ENCODE data around the gene FBXO21.
"Not testable (repeated sequence)": the region's sequence is repeated elsewhere in the genome, so short reads cannot be mapped to it uniquely, and the experiment has no call there.

The FBXO21 gene

GRCh38 chr12:117188121-117188665, 2.1 kb downstream of the FBXO21 start:
- DNase-seq (ENCODE audit: low spot score) (no peak), ATAC-seq (ENCODE audit: low read depth) (no peak)
- Histone ChIP-seq H3K4me3 (ENCODE audit: severe bottlenecking) (no peak overlapping the region), H3K27me3 (ENCODE audit: insufficient read depth, poor library complexity, severe bottlenecking) (no peaks in the 10 kb centered on the region), H3K4me1 (ENCODE audit: insufficient read depth, poor library complexity, severe bottlenecking) (peaks cover 4% of the 10 kb centered on the region), H3K9me3 (ENCODE audit: severe bottlenecking) (no peaks in the 10 kb centered on the region), H3K27ac (ENCODE audit: poor library complexity, severe bottlenecking) (no peak overlapping the region), H3K36me3 (ENCODE audit: low read depth) (peaks cover 53% of the 10 kb centered on the region)
- no peak for TF ChIP-seq CTCF (IDR thresholded peaks at IDR 0.05; ENCODE audit: poor library complexity, severe bottlenecking)

- H3K9me3 ChIP-seq (ENCODE audit: severe bottlenecking): no peaks in the 10 kb centered on the region
- ATAC-seq (ENCODE audit: low read depth) (no peak), DNase-seq (ENCODE audit: low spot score) (no peak)
- H3K4me1 ChIP-seq (ENCODE audit: insufficient read depth, poor library complexity, severe bottlenecking): peaks cover 4% of the 10 kb centered on the region
- no peak overlapping the region for H3K27ac ChIP-seq (ENCODE audit: poor library complexity, severe bottlenecking)
- no peak overlapping the region for H3K4me3 ChIP-seq (ENCODE audit: severe bottlenecking)
- H3K27me3 ChIP-seq (ENCODE audit: insufficient read depth, poor library complexity, severe bottlenecking): no peaks in the 10 kb centered on the region
- no peak for TF ChIP-seq CTCF (IDR thresholded peaks at IDR 0.05; ENCODE audit: poor library complexity, severe bottlenecking)
- H3K36me3 ChIP-seq (ENCODE audit: low read depth): peaks cover 60% of the 10 kb centered on the region
These were observed 2.8 kb downstream of the FBXO21 start for GRCh38 chr12:117187421-117187820.

- Histone ChIP-seq H3K9me3 (ENCODE audit: severe bottlenecking) (peaks cover 5% of the 10 kb centered on the region), H3K4me3 (ENCODE audit: severe bottlenecking) (no peak overlapping the region), H3K27me3 (ENCODE audit: insufficient read depth, poor library complexity, severe bottlenecking) (no peaks in the 10 kb centered on the region), H3K4me1 (ENCODE audit: insufficient read depth, poor library complexity, severe bottlenecking) (no peaks in the 10 kb centered on the region), H3K36me3 (ENCODE audit: low read depth) (peaks cover 81% of the 10 kb centered on the region), H3K27ac (ENCODE audit: poor library complexity, severe bottlenecking) (no peak overlapping the region)
- no peak for TF ChIP-seq CTCF (IDR thresholded peaks at IDR 0.05; ENCODE audit: poor library complexity, severe bottlenecking)
- DNase-seq (ENCODE audit: low spot score): no peak
- no peak for ATAC-seq (ENCODE audit: low read depth)
These were observed 7.4 kb downstream of the FBXO21 start for GRCh38 chr12:117182866-117183265.

DNA sequence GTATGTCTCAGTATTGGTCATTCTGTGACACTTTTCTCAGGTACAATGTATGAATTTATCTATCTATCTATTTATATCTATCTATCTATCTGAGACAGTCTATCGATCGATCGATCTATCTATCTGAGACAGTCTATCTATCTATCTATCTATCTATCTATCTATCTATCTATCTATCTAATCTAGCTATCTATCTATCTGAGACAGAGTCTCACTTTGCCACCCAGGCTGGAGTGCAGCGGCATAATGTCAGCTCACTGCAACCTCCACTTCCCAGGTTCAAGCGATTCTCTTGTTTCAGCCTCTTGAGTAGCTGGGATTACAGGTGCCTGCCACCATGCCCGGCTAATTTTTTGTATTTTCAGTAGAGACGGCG, 8.8 kb downstream of the FBXO21 start:
- not testable (repeated sequence) for H3K27me3 ChIP-seq (ENCODE audit: insufficient read depth, poor library complexity, severe bottlenecking); H3K4me1 ChIP-seq (ENCODE audit: insufficient read depth, poor library complexity, severe bottlenecking); H3K9me3 ChIP-seq (ENCODE audit: severe bottlenecking); H3K27ac ChIP-seq (ENCODE audit: poor library complexity, severe bottlenecking); DNase-seq (ENCODE audit: low spot score); H3K4me3 ChIP-seq (ENCODE audit: severe bottlenecking); ATAC-seq (ENCODE audit: low read depth)
- H3K36me3 ChIP-seq (ENCODE audit: low read depth): peaks cover 81% of the 10 kb centered on the region

DNA sequence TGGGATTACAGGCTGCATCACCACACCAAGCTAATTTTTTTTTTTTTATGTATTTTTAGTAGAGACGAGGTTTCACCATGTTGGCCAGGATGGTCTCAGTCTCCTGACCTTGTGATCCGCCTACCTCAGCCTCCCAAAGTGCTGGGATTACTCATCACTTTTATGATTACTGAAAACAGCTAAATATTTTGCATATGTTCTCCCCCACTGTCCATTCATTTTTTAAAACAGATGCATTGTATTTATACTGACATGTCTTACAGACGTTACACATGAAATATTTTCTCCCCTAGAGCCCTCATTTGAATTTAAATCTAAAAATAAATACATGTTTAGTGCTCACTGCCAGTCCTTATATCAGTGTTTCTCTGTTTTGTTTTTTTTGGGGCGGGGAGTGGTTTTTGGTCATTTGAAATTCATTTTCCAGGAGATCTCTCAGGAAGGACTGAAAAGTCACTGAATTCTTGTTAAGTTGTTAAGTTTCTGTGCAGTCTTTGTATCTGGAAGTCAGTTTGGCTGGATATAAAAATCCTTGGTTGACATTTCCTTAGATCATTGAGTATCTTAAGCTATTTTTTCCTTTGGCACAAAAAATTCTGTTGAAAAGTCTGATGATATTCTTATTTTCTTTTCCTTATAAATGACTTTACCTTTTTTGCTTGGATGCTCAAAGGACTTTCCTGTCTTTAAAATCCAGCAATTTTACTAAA, 9.4 kb downstream of the FBXO21 start:
- H3K27me3 ChIP-seq (ENCODE audit: insufficient read depth, poor library complexity, severe bottlenecking): no peaks in the 10 kb centered on the region
- TF ChIP-seq CTCF (IDR thresholded peaks at IDR 0.05; ENCODE audit: poor library complexity, severe bottlenecking): no peak
- ATAC-seq (ENCODE audit: low read depth) (no peak), DNase-seq (ENCODE audit: low spot score) (no peak)
- H3K4me3 ChIP-seq (ENCODE audit: severe bottlenecking): no peak overlapping the region
- H3K4me1 ChIP-seq (ENCODE audit: insufficient read depth, poor library complexity, severe bottlenecking): no peaks in the 10 kb centered on the region
- peaks cover 5% of the 10 kb centered on the region for H3K9me3 ChIP-seq (ENCODE audit: severe bottlenecking)
- peaks cover 81% of the 10 kb centered on the region for H3K36me3 ChIP-seq (ENCODE audit: low read depth)
- H3K27ac ChIP-seq (ENCODE audit: poor library complexity, severe bottlenecking): no peak overlapping the region

Data from RWPE2 (cell line).